Measurements from ENCODE around the gene MGARP.

GRCh38 chr4:139299536-139299935, 19.5 kb upstream of the MGARP start:
- TF ChIP-seq ZNF221 (tag by site-specific recombination; IDR thresholded peaks at IDR 0.05; ENCODE audit: borderline replicate concordance) (no peak), CTCF (tag by site-specific recombination; IDR thresholded peaks at IDR 0.05) (no peak), ATF2 (tag by site-specific recombination; IDR thresholded peaks at IDR 0.05; ENCODE audit: low read depth) (no peak), ZNF76 (tag by site-specific recombination; IDR thresholded peaks at IDR 0.05; ENCODE audit: borderline replicate concordance, low read depth) (no peak), REST (tag by site-specific recombination; IDR thresholded peaks at IDR 0.05) (no peak), ZBTB1 (tag by site-specific recombination; IDR thresholded peaks at IDR 0.05) (no peak), BCL11A (tag by site-specific recombination; IDR thresholded peaks at IDR 0.05; ENCODE audit: low read depth) (no peak)

Data from HEK293 (cell line).